Loucy (cell line): Measurements from ENCODE around the gene TBC1D7.

Source experiments
- H2AFZ ChIP-seq: fragments of 200-600 bp; sonication (generic); 2 replicates; pipeline ENCODE4 v1.6.0; 2016; ENCODE audit warnings: antibody characterized with exemption, mild to moderate bottlenecking, low read length, moderate library complexity
- H3F3A ChIP-seq: fragments of 200-600 bp; 2 replicates; pipeline ENCODE4 v1.6.0; 2016; ENCODE audit warnings: antibody characterized with exemption, low read depth, mild to moderate bottlenecking
- H3K27me3 ChIP-seq: fragments of 200-600 bp; sonication (generic); 2 replicates; pipeline ENCODE4 v1.6.1; 2014; ENCODE audit warnings: low read length, mild to moderate bottlenecking; ENCODE audit not compliant: insufficient read depth, poor library complexity, severe bottlenecking
- H3K36me3 ChIP-seq: fragments of 200-600 bp; sonication (generic); 2 replicates; pipeline ENCODE4 v1.6.1; 2016; ENCODE audit warnings: low read length; ENCODE audit not compliant: insufficient read depth
- H3K4me1 ChIP-seq: fragments of 200-600 bp; sonication (generic); 2 replicates; pipeline ENCODE4 v1.5.1; 2014; ENCODE audit warnings: low read length, mild to moderate bottlenecking; ENCODE audit not compliant: insufficient read depth, poor library complexity, severe bottlenecking
- H3K4me2 ChIP-seq: fragments of 200-600 bp; sonication (generic); 2 replicates; pipeline ENCODE4 v1.6.0; 2014; ENCODE audit warnings: antibody characterized with exemption, low read length, low read depth, mild to moderate bottlenecking; ENCODE audit not compliant: poor library complexity, severe bottlenecking
- H3K4me3 ChIP-seq: fragments of 200-600 bp; sonication (generic); 2 replicates; pipeline ENCODE4 v1.5.1; 2014; ENCODE audit warnings: low read length, mild to moderate bottlenecking, mixed read lengths; ENCODE audit not compliant: poor library complexity, severe bottlenecking
- H3K79me2 ChIP-seq: fragments of 200-600 bp; sonication (generic); 2 replicates; pipeline ENCODE4 v1.6.1; 2014; ENCODE audit warnings: low read length; ENCODE audit not compliant: insufficient read depth
- H3K9ac ChIP-seq: fragments of 200-600 bp; sonication (generic); 2 replicates; pipeline ENCODE4 v1.6.0; 2014; ENCODE audit warnings: mild to moderate bottlenecking, low read depth, low read length, moderate library complexity; ENCODE audit not compliant: poor library complexity, severe bottlenecking
- H3K9me2 ChIP-seq: fragments of 200-600 bp; sonication (generic); replicated peaks from 2 replicates; pipeline ENCODE4 v1.6.1; 2016; ENCODE audit warnings: low read depth, low read length, mixed read lengths
- H3K9me3 ChIP-seq: fragments of 200-600 bp; sonication (generic); 2 replicates; pipeline ENCODE4 v1.6.1; 2014; ENCODE audit warnings: mild to moderate bottlenecking, antibody characterized with exemption, low read length, low read depth; ENCODE audit not compliant: insufficient read depth
- H4K20me1 ChIP-seq: fragments of 200-600 bp; sonication (generic); 2 replicates; pipeline ENCODE4 v1.6.0; 2014; ENCODE audit warnings: antibody characterized with exemption, low read length, mild to moderate bottlenecking; ENCODE audit not compliant: insufficient read depth, poor library complexity, severe bottlenecking
- CTCF ChIP-seq: fragments of 200-600 bp; sonication (generic); conservative IDR thresholded peaks from 2 replicates; pipeline ENCODE4 v1.5.1; 2014; ENCODE audit warnings: mild to moderate bottlenecking, antibody characterized with exemption, low read length
- EZH2phosphoT487 ChIP-seq: fragments of 200-600 bp; IDR thresholded peaks from 2 replicates; pipeline ENCODE4 v1.6.1; 2018; ENCODE audit warnings: antibody characterized with exemption, mild to moderate bottlenecking, moderate library complexity, borderline replicate concordance

Gene TBC1D7

GRCh38 chr6:13305791-13306190 is 22.5 kb downstream of the TBC1D7 start:
- Histone ChIP-seq H3K27me3 (no peaks in the 10 kb centered on the region), H3K79me2 (no peaks in the 10 kb centered on the region), H3K9me2 (no peaks in the 10 kb centered on the region), H3K4me2 (no peak overlapping the region), H3K9ac (no peak overlapping the region), H3K36me3 (peaks cover 76% of the 10 kb centered on the region; the same call in 1 of the 2 replicates), H3F3A (no peaks in the 10 kb centered on the region), H4K20me1 (no peaks in the 10 kb centered on the region), H3K4me1 (no peaks in the 10 kb centered on the region), H3K9me3 (no peaks in the 10 kb centered on the region), H2AFZ (no peak overlapping the region), H3K4me3 (no peak overlapping the region)
- TF ChIP-seq EZH2phosphoT487 = no peak
- TF ChIP-seq CTCF = no peak

GRCh38 chr6:13305288-13305687 is 23.0 kb downstream of the TBC1D7 start:
- no peaks in the 10 kb centered on the region for H3K79me2 ChIP-seq
- H4K20me1 ChIP-seq = no peaks in the 10 kb centered on the region
- no peaks in the 10 kb centered on the region for H3F3A ChIP-seq
- no peaks in the 10 kb centered on the region for H3K27me3 ChIP-seq
- H3K36me3 ChIP-seq = peaks cover 79% of the 10 kb centered on the region; the same call in 1 of the 2 replicates
- TF ChIP-seq CTCF = no peak
- H3K4me3 ChIP-seq = no peak overlapping the region
- H3K4me1 ChIP-seq = no peaks in the 10 kb centered on the region
- no peaks in the 10 kb centered on the region for H3K9me2 ChIP-seq
- H3K9ac ChIP-seq = no peak overlapping the region
- no peak overlapping the region for H3K4me2 ChIP-seq
- no peak overlapping the region for H2AFZ ChIP-seq
- H3K9me3 ChIP-seq = no peaks in the 10 kb centered on the region

GRCh38 chr6:13304580-13305260 is 23.6 kb downstream of the TBC1D7 start:
- Histone ChIP-seq H3K9ac (no peak overlapping the region), H3K79me2 (no peaks in the 10 kb centered on the region), H4K20me1 (no peaks in the 10 kb centered on the region), H3K9me3 (no peaks in the 10 kb centered on the region), H2AFZ (no peak overlapping the region), H3K36me3 (peaks cover 85% of the 10 kb centered on the region; the same call in 1 of the 2 replicates), H3K9me2 (no peaks in the 10 kb centered on the region), H3F3A (no peaks in the 10 kb centered on the region), H3K4me1 (no peaks in the 10 kb centered on the region), H3K4me2 (no peak overlapping the region), H3K4me3 (no peak overlapping the region), H3K27me3 (no peaks in the 10 kb centered on the region)
- TF ChIP-seq CTCF (no peak), EZH2phosphoT487 (no peak)
